Activated T-cell treated with anti-CD3 and anti-CD28 coated beads, Interleukin-2, amount 50 U/mL, for 48 hours (primary cell): ENCODE data around the gene TMEM198.
A peak's percentile ranks its signal among the peaks of the same experiment; 100 is the strongest.

Source experiments
- DNase-seq, 2 experiments: peaks; one replicate each; pipeline ENCODE4 v3.0.0-alpha.2; 2020

TMEM198 gene

GRCh38 chr2:219526320-219527075 lies 17.3 kb upstream of the TMEM198 start:
- no peak for DNase-seq

GRCh38 chr2:219527076-219527394 lies 16.8 kb upstream of the TMEM198 start:
- no peak for DNase-seq

DNA sequence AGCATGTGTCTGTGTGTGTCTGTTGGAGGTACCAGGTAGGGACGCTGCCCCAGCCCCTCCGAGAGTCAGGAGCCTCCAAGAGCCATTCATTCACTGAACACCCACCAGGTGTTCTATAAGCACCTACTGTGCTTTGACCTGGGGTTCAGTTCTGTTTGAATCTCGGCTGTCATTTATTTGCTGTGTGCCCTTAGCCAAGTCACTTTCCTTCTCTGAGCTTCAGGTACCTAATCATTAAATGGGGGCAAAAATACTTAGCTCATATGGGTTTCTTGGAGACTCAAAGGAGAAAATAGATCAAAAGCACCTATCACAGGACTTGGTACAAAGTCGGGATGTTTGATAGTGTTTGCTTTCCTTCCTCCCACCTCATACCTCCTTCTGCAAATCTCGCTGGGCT lies 16.4 kb upstream of the TMEM198 start:
- no peak for DNase-seq

- DNase-seq = peak; percentile 88 to 91
Observed at GRCh38 chr2:219530048-219530963, 13.5 kb upstream of the TMEM198 start.

DNA sequence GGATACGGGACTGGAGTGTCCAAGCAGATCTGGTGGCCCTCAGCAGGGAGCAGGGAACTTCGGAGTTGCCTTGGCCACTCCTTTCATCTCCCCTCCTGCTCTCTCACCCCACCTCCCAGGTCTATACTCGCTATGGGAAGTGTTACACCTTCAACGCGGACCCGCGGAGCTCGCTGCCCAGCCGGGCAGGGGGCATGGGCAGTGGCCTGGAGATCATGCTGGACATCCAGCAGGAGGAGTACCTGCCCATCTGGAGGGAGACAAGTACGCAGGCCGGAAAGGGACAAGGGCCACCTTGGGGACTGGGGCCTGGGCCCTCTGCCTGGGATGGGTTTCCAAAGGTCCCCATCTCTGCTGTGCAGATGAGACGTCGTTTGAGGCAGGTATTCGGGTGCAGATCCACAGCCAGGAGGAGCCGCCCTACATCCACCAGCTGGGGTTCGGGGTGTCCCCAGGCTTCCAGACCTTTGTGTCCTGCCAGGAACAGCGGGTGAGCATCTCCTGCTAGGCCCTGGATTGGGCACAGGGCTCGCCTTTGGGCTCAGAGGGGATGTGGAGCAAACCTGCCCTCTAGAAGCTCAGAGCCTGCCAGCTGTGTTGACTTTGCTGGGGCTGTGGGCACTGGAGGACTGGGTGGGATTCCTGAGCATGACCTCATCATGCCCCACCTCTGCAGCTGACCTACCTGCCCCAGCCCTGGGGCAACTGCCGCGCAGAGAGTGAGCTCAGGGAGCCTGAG lies 12.0 kb upstream of the TMEM198 start:
- no peak for DNase-seq

- DNase-seq = no peak
Observed at GRCh38 chr2:219532378-219532649, 11.5 kb upstream of the TMEM198 start.

- no peak for DNase-seq
Observed at GRCh38 chr2:219533930-219534661, 9.7 kb upstream of the TMEM198 start.

DNA sequence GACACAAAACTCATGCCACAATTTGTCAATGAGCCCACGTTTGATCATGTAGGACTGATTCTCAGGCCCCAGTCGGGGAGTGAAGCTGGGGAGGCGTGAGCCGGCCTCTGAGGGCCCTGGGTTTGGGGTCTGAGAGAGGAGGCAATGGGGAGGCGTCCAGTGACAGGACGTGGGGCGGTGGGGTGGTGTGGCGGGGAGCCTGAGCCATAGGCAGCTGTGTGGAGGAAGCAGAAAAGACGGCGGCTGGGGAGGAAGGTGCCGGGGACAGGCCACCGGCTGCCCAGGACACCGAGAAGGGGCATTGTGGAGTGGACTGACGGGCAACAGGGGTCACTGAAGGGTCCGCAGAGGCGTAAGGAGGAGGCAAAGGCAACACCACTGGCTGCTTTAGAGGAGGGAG lies 7.4 kb upstream of the TMEM198 start:
- no peak for DNase-seq

- DNase-seq = no peak
Observed at GRCh38 chr2:219536967-219537366, 6.9 kb upstream of the TMEM198 start.

DNA sequence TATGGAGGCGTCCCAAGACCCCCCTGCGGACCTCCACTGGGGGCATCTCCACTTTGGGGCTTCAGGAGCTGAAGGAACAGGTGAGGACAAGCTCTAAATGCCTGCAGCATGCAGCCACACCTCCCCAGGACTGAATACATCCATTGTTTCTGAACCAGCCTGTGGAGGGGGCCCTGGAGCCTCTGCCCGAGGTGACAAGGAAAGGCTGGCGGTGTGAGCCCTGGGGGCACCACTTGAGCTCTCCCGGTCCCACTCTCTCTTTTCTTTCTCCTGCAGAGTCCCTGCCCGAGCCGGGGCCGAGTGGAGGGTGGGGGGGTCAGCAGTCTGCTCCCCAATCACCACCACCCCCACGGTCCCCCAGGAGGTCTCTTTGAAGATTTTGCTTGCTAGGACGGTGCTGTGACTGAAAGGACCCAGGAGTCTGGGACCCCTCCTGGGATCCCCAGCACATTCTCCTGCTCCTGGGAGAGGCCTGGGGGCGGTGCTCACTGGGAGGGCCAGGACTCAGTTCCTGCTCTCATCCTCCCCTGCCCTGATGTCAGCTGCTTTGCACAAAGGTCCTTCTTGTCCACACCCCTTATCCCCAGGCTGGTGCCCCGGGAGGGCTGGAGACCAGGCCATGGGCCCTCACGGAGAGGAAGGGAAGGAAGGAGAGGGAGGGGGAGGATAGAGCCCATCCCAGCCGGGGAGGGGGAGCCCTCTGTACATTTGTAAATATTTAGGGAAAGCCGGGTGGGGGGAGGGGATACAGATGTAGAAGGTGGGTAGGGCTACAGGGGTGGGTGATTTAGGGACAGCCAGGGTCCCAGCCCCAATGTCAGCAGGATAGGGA lies 6.0 kb upstream of the TMEM198 start:
- DNase-seq = no peak

DNA sequence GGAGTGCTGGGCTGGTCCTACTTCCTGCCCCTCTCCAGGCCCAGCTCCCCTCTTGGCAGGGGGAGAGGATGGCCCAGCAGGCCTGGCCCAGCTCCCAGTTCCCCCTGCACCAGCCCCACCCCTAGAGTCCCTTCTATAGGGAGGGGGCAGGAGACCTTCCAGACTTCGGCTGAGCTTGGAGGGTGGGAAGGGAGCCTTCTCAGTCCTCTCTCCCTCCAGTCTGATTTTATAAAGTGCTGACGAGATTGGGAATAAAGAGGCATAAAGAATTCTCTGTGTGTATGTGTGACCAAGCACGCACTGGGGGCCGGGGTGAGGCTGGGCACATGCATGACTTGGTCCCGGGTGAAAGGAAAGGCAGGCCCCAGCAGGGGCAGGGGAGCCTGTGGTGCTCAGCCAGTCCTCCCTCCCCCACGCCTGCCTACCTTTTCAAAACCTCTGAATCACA lies 5.3 kb upstream of the TMEM198 start:
- DNase-seq = no peak

GRCh38 chr2:219538956-219539788 lies 4.7 kb upstream of the TMEM198 start:
- DNase-seq = no peak

- no peak for DNase-seq
Observed at GRCh38 chr2:219539926-219540678, 3.7 kb upstream of the TMEM198 start.

DNA sequence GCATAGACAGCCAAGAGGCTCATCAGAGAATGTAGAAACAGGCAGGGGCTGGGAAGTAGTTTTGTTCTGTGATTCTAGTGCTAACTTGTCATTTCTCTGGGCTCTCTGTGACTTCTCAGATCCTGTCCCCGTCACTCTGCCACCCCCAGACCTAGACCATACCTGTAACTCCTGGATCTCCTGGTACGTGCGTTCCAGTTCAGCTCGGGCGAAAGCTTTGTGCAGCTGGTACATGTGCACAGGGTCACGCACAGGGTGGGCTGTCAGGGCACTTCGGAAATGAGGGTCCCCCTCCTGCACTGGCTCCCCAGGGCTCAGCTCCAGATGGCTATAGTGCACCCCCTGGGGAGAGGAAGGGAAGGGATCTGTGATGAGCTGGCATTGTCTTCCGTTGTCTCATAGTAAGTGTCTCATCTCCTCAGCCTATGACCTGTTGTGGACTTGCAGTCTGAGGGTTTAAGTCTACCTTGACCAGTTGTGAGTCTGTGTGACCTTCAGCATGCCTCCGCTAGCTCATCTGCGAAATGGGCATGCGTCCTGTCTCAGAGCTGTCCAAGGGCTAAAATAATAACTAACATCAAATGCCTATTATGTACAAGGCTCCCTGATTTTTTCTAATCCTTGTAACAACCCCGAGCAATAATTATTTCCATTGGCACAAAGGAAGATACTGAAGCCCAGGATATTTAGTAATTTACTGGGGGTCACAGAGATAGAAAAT lies 2.9 kb upstream of the TMEM198 start:
- no peak for DNase-seq

GRCh38 chr2:219541611-219542180 lies 2.1 kb upstream of the TMEM198 start:
- peak; percentile 95 to 96 for DNase-seq

- DNase-seq = no peak
Observed at GRCh38 chr2:219542931-219543595, 765 bp upstream of the TMEM198 start.

- DNase-seq = no peak
Observed at GRCh38 chr2:219544567-219544966, 739 bp downstream of the TMEM198 start.

GRCh38 chr2:219545295-219545942 lies 1.6 kb downstream of the TMEM198 start:
- DNase-seq = no peak
